ENCODE measurements around the gene THOC2. TPM values are rescaled to one million over a fixed set of nuclear protein-coding genes. Genes with fewer than 3 reads are reported as not detected.
"Not testable (repeated sequence)": the region's sequence is repeated elsewhere in the genome, so short reads cannot be mapped to it uniquely, and the experiment has no call there.

Gene THOC2
- polyA plus RNA-seq, 1 donor: 91.3 TPM

DNA sequence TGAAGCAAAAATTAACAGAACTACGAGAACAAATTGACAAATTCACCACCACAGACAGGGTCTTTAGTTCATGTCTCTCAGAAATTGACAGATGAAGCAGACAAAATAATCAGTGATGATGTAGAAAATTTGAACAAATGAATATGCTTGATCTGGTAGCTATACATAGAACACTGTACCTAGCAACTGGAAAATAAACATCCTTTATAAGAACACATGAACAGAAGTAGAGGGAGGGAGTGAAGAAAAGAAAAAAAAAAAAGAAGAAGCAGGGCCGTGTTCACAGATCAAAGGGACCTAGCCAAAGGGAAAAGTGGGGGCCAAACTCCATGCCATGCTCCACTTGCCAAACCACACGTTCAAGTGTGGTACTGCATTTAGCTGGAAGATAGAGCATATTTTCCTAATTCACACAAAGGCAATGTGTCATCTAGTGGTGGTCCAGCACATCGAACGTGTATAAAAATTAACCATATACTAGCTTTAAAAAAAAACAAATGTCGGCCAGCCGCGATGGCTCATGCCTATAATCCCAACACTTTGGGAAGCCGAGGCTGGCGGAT is 5.6 kb upstream of the THOC2 start:
- Histone ChIP-seq H3K27me3 (ENCODE audit: control insufficient read depth, insufficient read depth, low read length) (no peaks in the 10 kb centered on the region), H3K4me1 (ENCODE audit: control insufficient read depth, insufficient read depth, low read length) (peaks cover 16% of the 10 kb centered on the region), H3K9me3 (ENCODE audit: control insufficient read depth, low read depth, low read length) (no peaks in the 10 kb centered on the region), H3K36me3 (ENCODE audit: control insufficient read depth, insufficient read depth, low read length) (no peaks in the 10 kb centered on the region), H3K27ac (ENCODE audit: low read length) (no peak overlapping the region), H3K4me3 (ENCODE audit: low read length) (no peak overlapping the region)
- no CpG with 5 or more reads among the region's 10 CpGs for WGBS (ENCODE audit: insufficient coverage, low lambda C conversion rate)
- DNase-seq: no peak

DNA sequence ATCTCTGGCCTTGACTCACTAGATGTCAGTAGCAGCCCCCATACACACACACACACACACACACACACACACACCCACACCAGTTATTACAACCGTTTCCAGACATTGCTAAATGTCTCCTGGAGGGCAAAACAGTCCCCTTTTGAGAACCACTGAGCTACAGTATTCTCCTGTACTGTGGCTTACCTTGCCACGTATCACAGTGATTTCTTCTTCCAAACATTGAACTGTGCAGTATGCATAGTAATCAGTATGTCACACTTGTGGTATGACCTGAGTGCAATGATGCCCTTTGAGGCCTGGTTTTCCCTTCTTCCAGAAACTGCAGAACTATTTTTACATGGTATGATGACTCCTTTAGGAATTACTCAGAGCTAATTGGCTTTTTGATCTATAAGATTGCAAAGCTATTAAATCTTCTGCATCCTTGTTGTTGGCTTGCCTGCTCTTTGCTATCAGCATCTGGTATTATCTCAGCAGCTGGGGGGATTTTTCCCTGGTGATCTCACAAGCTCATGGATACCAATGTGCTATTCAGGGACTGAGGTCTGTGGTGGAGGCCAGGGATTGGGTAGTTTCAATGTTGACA is 3.6 kb upstream of the THOC2 start:
- no CpG with 5 or more reads among the region's 2 CpGs for WGBS (ENCODE audit: insufficient coverage, low lambda C conversion rate)
- Histone ChIP-seq H3K9me3 (ENCODE audit: control insufficient read depth, low read depth, low read length) (peaks cover 2% of the 10 kb centered on the region), H3K36me3 (ENCODE audit: control insufficient read depth, insufficient read depth, low read length) (no peaks in the 10 kb centered on the region), H3K4me1 (ENCODE audit: control insufficient read depth, insufficient read depth, low read length) (peaks cover 16% of the 10 kb centered on the region), H3K27me3 (ENCODE audit: control insufficient read depth, insufficient read depth, low read length) (no peaks in the 10 kb centered on the region), H3K4me3 (ENCODE audit: low read length) (no peak overlapping the region), H3K27ac (ENCODE audit: low read length) (peak overlapping the region; percentile 75)
- DNase-seq: peak; percentile 32 to 65

DNA sequence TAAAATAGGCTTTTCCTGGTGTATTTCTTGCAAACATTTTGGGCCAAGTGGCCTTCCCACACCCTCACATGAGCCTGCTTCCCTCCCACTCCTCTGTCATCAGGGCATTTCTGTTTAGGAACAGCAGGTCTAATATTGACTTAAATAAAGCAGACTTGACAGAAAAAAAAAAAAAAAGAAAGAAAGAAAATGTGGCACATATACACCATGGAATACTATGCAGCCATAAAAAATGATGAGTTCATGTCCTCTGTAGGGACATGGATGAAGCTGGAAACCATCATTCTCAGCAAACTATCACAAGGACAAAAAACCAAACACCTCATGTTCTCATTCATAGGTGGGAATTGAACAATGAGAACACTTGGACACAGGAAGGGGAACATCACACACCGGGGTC is 2.3 kb upstream of the THOC2 start:
- peaks cover 10% of the 10 kb centered on the region for H3K4me1 ChIP-seq (ENCODE audit: control insufficient read depth, insufficient read depth, low read length)
- no CpG with 5 or more reads among the region's 1 CpG for WGBS (ENCODE audit: insufficient coverage, low lambda C conversion rate)
- H3K4me3 ChIP-seq (ENCODE audit: low read length); DNase-seq; H3K27me3 ChIP-seq (ENCODE audit: control insufficient read depth, insufficient read depth, low read length); H3K36me3 ChIP-seq (ENCODE audit: control insufficient read depth, insufficient read depth, low read length); H3K27ac ChIP-seq (ENCODE audit: low read length); H3K9me3 ChIP-seq (ENCODE audit: control insufficient read depth, low read depth, low read length): not testable (repeated sequence)

DNA sequence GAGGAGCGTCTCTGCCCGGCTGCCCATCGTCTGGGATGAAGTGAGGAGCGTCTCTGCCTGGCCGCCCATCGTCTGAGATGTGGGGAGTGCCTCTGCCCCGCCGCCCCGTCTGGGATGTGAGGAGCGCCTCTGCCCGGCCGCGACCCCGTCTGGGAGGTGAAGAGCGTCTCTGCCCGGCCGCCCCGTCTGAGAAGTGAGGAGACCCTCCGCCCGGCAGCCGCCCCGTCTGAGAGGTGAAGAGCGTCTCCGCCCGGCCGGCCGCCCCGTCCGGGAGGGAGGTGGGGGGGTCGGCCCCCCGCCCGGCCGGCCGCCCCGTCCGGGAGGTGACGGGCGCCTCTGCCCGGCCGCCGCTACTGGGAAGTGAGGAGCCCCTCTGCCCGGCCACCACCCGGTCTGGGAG is 1.2 kb upstream of the THOC2 start:
- no CpG with 5 or more reads among the region's 43 CpGs for WGBS (ENCODE audit: insufficient coverage, low lambda C conversion rate)
- not testable (repeated sequence) for H3K4me1 ChIP-seq (ENCODE audit: control insufficient read depth, insufficient read depth, low read length); DNase-seq; H3K27me3 ChIP-seq (ENCODE audit: control insufficient read depth, insufficient read depth, low read length); H3K4me3 ChIP-seq (ENCODE audit: low read length); H3K36me3 ChIP-seq (ENCODE audit: control insufficient read depth, insufficient read depth, low read length); H3K9me3 ChIP-seq (ENCODE audit: control insufficient read depth, low read depth, low read length); H3K27ac ChIP-seq (ENCODE audit: low read length)

DNA sequence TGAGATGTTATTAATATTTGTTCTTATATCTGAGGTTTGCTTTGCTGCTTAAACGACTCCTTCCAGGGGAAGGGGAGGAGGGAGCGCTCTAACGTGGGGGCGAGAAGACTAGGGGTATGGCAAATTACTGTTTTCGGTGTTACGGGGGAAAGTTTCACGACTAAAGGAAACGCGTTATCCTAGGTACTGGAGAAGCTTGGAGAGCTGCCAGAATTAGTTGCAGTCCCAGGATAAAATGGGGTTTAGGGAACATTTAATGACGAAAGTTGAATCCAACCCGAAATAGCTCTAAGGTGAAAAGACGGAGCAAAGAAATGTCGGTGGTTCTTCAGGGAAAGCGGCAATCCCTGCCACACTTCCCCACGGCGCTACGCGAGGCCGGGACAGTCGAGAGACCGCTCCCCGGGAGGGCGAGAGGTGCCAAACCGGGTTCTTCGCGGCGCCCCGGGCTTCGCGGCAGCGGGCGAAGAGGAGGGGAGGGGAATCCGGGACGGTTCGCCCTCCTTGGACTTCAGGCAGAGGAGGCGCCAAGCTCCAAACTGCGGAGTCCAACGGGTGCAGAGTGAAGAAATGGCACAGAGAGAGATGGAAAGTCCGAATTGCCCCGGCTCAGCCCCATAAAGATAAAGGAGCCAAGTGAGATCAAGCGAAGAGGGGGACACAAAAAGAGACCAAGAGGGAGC is 724 bp downstream of the THOC2 start:
- Histone ChIP-seq H3K36me3 (ENCODE audit: control insufficient read depth, insufficient read depth, low read length) (no peaks in the 10 kb centered on the region), H3K4me3 (ENCODE audit: low read length) (peak overlapping the region; percentile 94), H3K27me3 (ENCODE audit: control insufficient read depth, insufficient read depth, low read length) (no peaks in the 10 kb centered on the region), H3K4me1 (ENCODE audit: control insufficient read depth, insufficient read depth, low read length) (peaks cover 4% of the 10 kb centered on the region), H3K27ac (ENCODE audit: low read length) (peak overlapping the region; percentile 86), H3K9me3 (ENCODE audit: control insufficient read depth, low read depth, low read length) (peaks cover 2% of the 10 kb centered on the region)
- no CpG with 5 or more reads among the region's 41 CpGs for WGBS (ENCODE audit: insufficient coverage, low lambda C conversion rate)
- peak in 1 of 2 donors; percentile 56 for DNase-seq

DNA sequence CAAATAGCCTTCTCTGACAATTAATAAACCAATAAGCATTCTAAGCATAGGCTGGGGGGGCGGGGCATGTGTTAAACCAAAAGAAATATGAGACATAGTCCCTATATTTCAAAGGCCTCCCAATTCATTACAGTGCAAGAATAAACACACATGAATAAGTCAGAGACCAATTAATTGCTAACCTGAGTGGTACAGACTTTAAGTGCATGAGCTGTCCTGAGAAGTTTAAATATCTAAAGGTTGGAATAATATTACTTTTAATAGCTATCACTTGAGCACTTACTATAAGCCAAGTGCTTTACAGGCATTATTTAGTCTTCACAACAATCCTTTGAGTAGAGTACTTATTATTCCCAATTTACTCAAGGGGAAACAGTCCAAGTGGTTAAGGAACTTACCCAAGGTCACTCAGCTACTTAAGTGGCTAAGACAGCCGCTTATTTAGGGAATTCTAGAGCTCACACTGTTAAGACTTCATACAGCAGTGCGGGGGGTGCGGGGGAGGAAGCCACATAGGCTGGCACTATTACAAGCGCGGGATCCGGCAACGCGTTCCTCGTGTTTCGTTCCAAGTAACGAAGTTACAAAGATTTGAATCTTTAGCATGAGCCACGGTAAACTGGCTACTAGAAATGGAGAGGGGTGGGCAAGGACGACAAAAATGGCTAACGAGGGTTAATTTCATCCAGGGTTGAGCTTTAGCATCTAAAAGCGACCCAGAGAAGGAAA is 1.4 kb downstream of the THOC2 start:
- Histone ChIP-seq H3K27ac (ENCODE audit: low read length) (peak overlapping the region; percentile 86), H3K9me3 (ENCODE audit: control insufficient read depth, low read depth, low read length) (peaks cover 2% of the 10 kb centered on the region), H3K4me1 (ENCODE audit: control insufficient read depth, insufficient read depth, low read length) (no peaks in the 10 kb centered on the region), H3K4me3 (ENCODE audit: low read length) (peak overlapping the region; percentile 94), H3K27me3 (ENCODE audit: control insufficient read depth, insufficient read depth, low read length) (no peaks in the 10 kb centered on the region), H3K36me3 (ENCODE audit: control insufficient read depth, insufficient read depth, low read length) (no peaks in the 10 kb centered on the region)
- no CpG with 5 or more reads among the region's 16 CpGs for WGBS (ENCODE audit: insufficient coverage, low lambda C conversion rate)
- peak in 1 of 2 donors; percentile 22 for DNase-seq

DNA sequence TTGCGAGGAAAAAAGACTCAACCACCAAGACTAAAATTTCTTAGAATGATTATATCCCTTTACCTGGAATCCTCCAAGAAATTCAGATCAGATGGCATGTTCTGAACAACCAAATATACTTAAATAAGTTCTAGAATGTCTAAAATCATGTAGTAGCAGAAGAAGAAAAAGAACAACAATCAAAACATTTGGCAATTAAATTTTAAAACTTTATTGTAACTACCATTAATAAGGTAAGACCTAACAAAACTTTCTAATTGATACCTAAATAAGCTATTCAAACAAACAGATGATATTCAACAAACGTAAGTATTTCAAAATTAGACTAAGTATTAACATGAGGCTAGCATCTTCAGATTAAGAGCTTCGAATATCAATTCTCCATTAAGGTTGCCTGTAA is 4.3 kb downstream of the THOC2 start:
- Histone ChIP-seq H3K9me3 (ENCODE audit: control insufficient read depth, low read depth, low read length) (peaks cover 2% of the 10 kb centered on the region), H3K27me3 (ENCODE audit: control insufficient read depth, insufficient read depth, low read length) (no peaks in the 10 kb centered on the region), H3K27ac (ENCODE audit: low read length) (no peak overlapping the region), H3K4me3 (ENCODE audit: low read length) (no peak overlapping the region), H3K36me3 (ENCODE audit: control insufficient read depth, insufficient read depth, low read length) (no peaks in the 10 kb centered on the region), H3K4me1 (ENCODE audit: control insufficient read depth, insufficient read depth, low read length) (no peaks in the 10 kb centered on the region)
- no CpG with 5 or more reads among the region's 3 CpGs for WGBS (ENCODE audit: insufficient coverage, low lambda C conversion rate)
- DNase-seq: no peak

DNA sequence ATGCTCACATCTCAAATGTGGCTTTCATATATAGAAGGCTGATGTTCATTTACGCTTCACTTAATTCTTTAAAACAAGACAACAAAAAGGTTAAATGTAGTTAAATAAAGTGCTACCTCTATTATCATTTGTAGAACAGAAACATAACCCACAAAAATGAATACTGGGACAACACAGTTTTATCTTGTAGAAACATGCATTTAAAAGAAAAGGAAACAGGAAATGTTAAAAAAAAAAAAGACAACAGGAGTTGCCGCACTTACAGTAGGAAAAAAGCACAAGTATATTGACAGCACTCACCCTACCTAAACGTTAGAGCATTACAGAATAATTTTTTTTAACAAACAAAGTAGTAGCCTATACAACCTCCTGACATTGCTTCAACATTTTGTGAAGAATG is 4.8 kb downstream of the THOC2 start:
- no peaks in the 10 kb centered on the region for H3K9me3 ChIP-seq (ENCODE audit: control insufficient read depth, low read depth, low read length)
- H3K4me3 ChIP-seq (ENCODE audit: low read length): no peak overlapping the region
- DNase-seq: no peak
- no peaks in the 10 kb centered on the region for H3K4me1 ChIP-seq (ENCODE audit: control insufficient read depth, insufficient read depth, low read length)
- H3K27ac ChIP-seq (ENCODE audit: low read length): no peak overlapping the region
- no CpG with 5 or more reads among the region's 3 CpGs for WGBS (ENCODE audit: insufficient coverage, low lambda C conversion rate)
- no peaks in the 10 kb centered on the region for H3K27me3 ChIP-seq (ENCODE audit: control insufficient read depth, insufficient read depth, low read length)
- no peaks in the 10 kb centered on the region for H3K36me3 ChIP-seq (ENCODE audit: control insufficient read depth, insufficient read depth, low read length)

DNA sequence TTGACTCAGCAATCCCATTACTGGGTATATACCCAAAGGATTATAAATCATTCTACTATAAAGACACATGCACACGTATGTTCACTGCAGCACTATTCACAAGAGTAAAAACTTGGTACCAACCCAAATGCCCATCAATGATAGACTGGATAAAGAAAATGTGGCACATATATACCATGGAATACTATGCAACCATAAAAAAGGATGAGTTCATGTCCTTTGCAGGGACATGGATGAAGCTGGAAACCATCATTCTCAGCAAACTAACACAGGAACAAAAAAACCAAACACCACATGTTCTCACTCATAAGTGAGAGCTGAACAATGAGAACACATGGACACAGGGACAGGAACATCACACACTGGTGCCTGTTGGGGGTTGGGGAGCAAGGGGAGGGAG is 10.7 kb downstream of the THOC2 start:
- not testable (repeated sequence) for H3K36me3 ChIP-seq (ENCODE audit: control insufficient read depth, insufficient read depth, low read length); H3K27ac ChIP-seq (ENCODE audit: low read length); H3K9me3 ChIP-seq (ENCODE audit: control insufficient read depth, low read depth, low read length); DNase-seq; H3K27me3 ChIP-seq (ENCODE audit: control insufficient read depth, insufficient read depth, low read length); H3K4me1 ChIP-seq (ENCODE audit: control insufficient read depth, insufficient read depth, low read length); H3K4me3 ChIP-seq (ENCODE audit: low read length)
- no CpG with 5 or more reads among the region's 1 CpG for WGBS (ENCODE audit: insufficient coverage, low lambda C conversion rate)

DNA sequence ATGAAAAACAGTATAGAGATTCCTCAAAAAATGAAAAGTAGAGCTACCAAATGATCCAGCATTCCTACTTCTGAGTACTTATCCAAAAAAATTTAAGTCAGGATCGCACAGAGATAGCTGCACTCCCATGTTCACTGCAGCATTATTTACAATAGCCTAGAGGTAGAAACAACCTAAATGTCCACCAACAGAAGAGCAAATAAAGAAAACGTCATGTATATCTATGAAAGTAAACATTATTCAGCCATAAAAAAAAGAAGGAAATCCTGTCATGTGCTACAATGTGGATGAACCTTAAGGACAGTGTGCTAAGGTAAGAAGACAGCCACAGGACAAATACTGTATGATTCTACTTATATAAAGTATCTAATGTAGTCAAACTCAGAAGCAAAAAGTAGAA is 12.4 kb downstream of the THOC2 start:
- no CpG with 5 or more reads among the region's 2 CpGs for WGBS (ENCODE audit: insufficient coverage, low lambda C conversion rate)
- H3K36me3 ChIP-seq (ENCODE audit: control insufficient read depth, insufficient read depth, low read length): no peaks in the 10 kb centered on the region
- DNase-seq: peak in 1 of 2 donors; percentile 9

More for the DNA sequence above, 12.4 kb downstream of the THOC2 start:
- no peak overlapping the region for H3K27ac ChIP-seq (ENCODE audit: low read length)
- peaks cover 4% of the 10 kb centered on the region for H3K9me3 ChIP-seq (ENCODE audit: control insufficient read depth, low read depth, low read length)
- no peak overlapping the region for H3K4me3 ChIP-seq (ENCODE audit: low read length)
- H3K27me3 ChIP-seq (ENCODE audit: control insufficient read depth, insufficient read depth, low read length): no peaks in the 10 kb centered on the region
- no peaks in the 10 kb centered on the region for H3K4me1 ChIP-seq (ENCODE audit: control insufficient read depth, insufficient read depth, low read length)
